SK-MEL-5 (cell line): ENCODE measurements around the gene LRBA. TPM values are rescaled to one million over a fixed set of nuclear protein-coding genes. Genes with fewer than 3 reads are reported as not detected.

Source experiments
- DNase-seq: peaks from one replicate; pipeline ENCODE4 v3.0.0-alpha.2; 2016; ENCODE audit warnings: low read depth, low spot score
- in situ Hi-C: cut with HindIII; loops from 2 replicates; pipeline ENCODE4 v1.10.0; 2016; ENCODE audit warnings: low sequenced_read_pairs, high pct_unique_total_duplicates, low pct_unique_long_range_greater_than_20kb
- total RNA-seq: library from RNA; depleted of rRNA; stranded (reverse); fragments of >200 nt; shearing (Covaris generic); gene quantifications from 2 replicates; pipeline ENCODE4 v1.2.3, GENCODE V29; 2014

LRBA gene
- total RNA-seq, 1 experiment from 2014 or later = 31.0 TPM

- DNase-seq = no peak
- in situ Hi-C loops = no loop called here
Measured at GRCh38 chr4:150250293-150250997, 764.6 kb downstream of the LRBA start.

- DNase-seq = no peak
Measured at GRCh38 chr4:150248181-150248580, 766.9 kb downstream of the LRBA start.

DNA sequence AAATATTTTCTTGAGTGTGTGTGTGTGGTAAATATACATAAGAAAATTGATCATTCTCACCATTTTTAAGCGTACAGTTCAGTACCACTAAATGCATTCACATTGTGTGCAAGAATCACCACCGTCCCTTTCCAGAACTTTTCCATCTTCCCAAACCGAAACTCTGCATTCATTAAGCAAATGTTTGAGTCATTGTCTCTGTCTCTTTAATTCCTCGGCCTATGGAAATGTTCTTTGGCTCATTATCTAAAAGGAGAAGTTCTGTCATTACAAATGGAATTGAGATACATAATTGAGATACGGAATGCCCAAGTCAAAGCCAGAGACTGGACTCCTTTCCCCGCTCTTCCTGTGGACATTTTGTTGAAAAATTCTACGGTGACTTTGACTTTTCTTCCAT lies 767.9 kb downstream of the LRBA start:
- DNase-seq = no peak
- in situ Hi-C loops = no loop called here

More at GRCh38 chr4:150248181-150248580, 766.9 kb downstream of the LRBA start:
- in situ Hi-C loops = no loop called here

DNA sequence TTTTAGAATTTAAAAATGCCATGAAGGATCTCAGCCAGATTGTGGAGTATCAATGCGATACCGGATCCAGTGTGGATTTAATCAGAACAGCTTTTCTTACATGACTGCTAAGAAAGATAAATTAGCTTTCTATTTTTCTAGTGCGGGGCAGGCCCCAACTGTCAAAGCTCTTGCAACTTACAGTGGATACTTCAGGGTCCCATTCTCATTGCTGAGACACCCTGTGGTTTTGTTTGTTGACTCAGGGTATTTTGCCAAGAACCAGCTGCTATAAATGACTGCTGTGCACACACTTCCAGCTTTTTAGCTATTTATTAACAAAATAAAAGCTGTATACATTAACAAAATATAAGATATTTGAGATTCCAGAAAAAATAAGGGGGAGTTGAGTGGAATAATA lies 770.5 kb downstream of the LRBA start:
- in situ Hi-C loops = no loop called here

DNA sequence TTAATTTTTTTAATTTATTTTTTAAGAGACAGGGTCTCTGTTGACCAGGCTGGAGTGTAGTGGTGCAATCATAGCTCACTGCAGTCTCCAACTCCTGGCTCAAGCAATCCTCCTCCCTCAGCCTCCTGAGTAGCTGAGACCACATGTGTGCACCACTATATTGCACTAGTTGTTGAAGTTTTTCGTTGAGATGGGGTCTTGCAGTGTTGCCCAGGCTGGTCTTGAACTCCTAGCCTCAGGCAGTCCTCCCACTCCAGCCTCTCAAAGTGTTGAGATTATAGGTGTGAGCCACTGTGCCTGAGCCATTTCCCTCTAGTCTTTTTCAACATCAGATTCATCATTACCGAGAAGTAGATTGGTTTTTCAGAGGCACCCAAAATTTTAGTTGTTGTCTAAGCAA lies 771.2 kb downstream of the LRBA start:
- DNase-seq = no peak
- in situ Hi-C loops = no loop called here

More for the DNA sequence above, 770.5 kb downstream of the LRBA start:
- DNase-seq = no peak

- in situ Hi-C loops = no loop called here
- peak; percentile 56 for DNase-seq
Measured at GRCh38 chr4:150242820-150243458, 772.1 kb downstream of the LRBA start.

DNA sequence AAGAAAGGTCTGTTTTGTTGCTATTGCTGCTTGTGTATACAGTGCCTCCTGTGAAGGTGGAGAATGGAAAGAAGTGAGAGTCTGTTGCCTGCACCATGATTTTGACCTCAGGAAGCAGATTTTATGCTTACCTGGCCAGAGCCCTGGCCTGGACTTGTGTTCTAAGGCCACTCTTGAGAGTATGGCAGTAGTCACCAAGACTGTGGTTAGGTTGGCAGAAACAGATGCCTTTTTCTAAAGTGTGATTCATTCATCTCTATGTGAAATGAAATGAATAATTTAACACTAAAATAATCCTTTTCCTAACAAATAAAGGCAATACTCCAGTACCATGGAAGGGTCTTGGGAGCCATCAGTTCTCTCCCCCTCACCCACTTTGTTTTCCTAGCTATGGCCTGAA lies 775.1 kb downstream of the LRBA start:
- in situ Hi-C loops = no loop called here

GRCh38 chr4:150238591-150238990 lies 776.5 kb downstream of the LRBA start:
- DNase-seq = no peak
- in situ Hi-C loops = no loop called here

More for the DNA sequence above, 775.1 kb downstream of the LRBA start:
- DNase-seq = no peak

GRCh38 chr4:150237110-150237872 lies 777.8 kb downstream of the LRBA start:
- in situ Hi-C loops = no loop called here

DNA sequence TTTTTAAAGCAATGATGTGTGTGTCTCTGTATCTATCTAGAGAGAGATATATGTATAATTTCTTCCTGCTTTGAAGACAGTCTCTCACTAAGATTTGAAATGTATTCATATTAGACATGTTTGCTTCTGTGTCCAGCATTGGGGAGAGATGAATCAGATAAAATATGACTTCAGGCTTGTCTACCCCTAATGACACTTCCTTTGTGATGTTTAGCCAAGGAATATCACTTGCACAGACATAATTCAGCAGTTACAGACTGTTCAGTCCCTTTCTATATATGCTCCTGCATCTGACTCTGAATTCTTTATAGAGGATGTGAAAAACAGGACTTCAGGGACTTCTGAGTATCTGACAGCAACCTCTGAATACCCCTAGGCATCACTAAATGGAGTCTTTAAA lies 778.5 kb downstream of the LRBA start:
- in situ Hi-C loops = no loop called here

More at GRCh38 chr4:150237110-150237872, 777.8 kb downstream of the LRBA start:
- no peak for DNase-seq

DNA sequence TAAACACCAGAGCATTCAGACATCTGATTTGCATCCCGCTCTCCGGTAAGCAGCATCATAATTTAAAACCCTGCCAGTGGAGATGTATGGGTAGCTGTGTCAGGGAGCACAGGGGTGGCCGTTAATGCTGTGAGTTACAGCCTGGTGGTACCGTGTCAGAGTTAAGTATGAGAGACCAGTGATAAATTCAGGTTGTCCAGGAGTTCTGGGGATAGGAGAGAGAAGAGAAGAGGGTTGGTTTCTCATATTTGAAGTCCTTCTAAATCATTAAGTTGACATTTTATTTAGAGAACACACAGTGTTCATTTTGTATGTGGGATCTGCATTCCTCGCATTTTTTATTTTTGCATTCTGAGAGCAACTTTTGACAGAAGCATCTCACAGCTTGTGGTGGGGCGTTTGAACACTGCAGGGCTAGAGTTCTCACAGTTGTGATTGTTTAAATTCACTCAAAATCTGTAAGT lies 779.2 kb downstream of the LRBA start:
- DNase-seq = no peak
- in situ Hi-C loops = no loop called here

More for the DNA sequence above, 778.5 kb downstream of the LRBA start:
- DNase-seq = no peak

- in situ Hi-C loops = no loop called here
- DNase-seq = no peak
Measured at GRCh38 chr4:150235317-150235716, 779.8 kb downstream of the LRBA start.

- in situ Hi-C loops = no loop called here
- DNase-seq = no peak
Measured at GRCh38 chr4:150234246-150234645, 780.8 kb downstream of the LRBA start.

DNA sequence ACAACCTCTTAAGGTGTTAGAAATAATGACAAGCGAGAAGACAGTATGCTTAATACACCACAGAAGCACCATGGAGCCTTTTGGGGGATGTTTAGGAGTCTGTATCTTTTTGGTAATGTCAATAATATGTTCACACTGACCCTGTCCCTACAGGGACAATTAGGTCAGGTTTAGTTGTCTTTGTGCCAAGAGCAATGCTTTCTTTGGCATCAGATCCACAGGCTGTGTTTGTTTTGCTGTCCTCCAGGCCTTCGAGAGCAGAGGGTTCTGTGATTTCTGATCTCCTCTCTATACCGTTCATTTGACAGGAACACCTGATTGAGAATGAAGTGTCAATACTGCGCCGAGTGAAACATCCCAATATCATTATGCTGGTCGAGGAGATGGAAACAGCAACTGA lies 783.1 kb downstream of the LRBA start:
- in situ Hi-C loops = no loop called here
- no peak for DNase-seq

- in situ Hi-C loops = no loop called here
- no peak for DNase-seq
Measured at GRCh38 chr4:150231107-150231770, 783.8 kb downstream of the LRBA start.

DNA sequence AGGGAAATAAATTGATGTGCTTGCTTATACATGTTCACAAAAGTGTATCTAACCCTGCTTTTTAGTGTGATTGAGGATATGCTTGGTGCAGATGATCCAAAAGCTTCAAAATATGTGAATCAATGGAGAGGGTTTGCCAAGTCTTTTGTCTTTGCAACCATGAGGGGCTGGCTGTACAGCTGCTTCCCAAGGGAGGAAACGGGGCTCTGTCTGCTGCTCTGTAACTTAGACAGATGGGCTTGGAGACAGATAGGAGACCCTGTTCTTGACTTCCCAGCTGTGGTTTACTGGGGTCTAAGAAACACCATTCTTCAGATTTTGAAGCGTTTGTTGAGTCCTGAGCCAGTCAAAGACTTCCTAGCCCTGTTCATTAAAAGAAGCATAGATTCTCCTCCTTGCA lies 784.5 kb downstream of the LRBA start:
- in situ Hi-C loops = no loop called here
- no peak for DNase-seq

DNA sequence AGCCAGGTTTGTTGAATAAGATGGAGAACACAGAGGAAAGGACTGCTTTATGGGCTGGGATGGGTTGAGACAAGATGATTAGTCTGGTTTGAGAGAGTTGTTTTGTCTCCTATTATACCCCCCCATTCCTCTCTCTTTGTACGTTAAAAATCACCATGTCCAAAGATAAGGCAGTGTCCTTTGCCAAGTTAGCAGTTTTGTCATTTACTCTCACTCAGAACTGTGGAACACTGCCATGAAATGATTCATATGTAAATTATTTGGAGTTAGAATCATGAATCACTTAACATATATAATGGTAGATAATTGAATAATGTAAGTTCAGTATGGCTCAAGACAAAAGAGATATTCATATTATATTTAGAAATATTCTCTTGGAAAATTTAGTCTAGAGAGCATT lies 785.6 kb downstream of the LRBA start:
- no peak for DNase-seq
- in situ Hi-C loops = no loop called here
